Activated CD8-positive, alpha-beta memory T cell treated with anti-CD3 and anti-CD28 coated beads for 24 hours (primary cell): ENCODE results near the gene COL5A2.

Experiments
- DNase-seq: peaks from one replicate; pipeline ENCODE4 v3.0.0-alpha.2; 2020

COL5A2 gene

GRCh38 chr2:189179570-189179950 lies at the start of gene COL5A2:
COL5A2 (minus strand) TSS chr2:189179761; CDS start chr2:189179604, 157 bp downstream.
- no peak for DNase-seq

- DNase-seq = no peak
These were observed 46.5 kb upstream of the COL5A2 start for GRCh38 chr2:189226017-189226416.

- no peak for DNase-seq
These were observed 45.5 kb upstream of the COL5A2 start for GRCh38 chr2:189225032-189225431.

GRCh38 chr2:189222468-189223105 lies 43.0 kb upstream of the COL5A2 start:
- no peak for DNase-seq

GRCh38 chr2:189221811-189222467 lies 42.4 kb upstream of the COL5A2 start:
- DNase-seq = no peak

GRCh38 chr2:189218236-189218635 lies 38.7 kb upstream of the COL5A2 start:
- no peak for DNase-seq

- DNase-seq = no peak
These were observed 38.0 kb upstream of the COL5A2 start for GRCh38 chr2:189217541-189217940.

GRCh38 chr2:189217051-189217450 lies 37.5 kb upstream of the COL5A2 start:
- DNase-seq = no peak

GRCh38 chr2:189214484-189214883 lies 34.9 kb upstream of the COL5A2 start:
- no peak for DNase-seq

- DNase-seq = no peak
These were observed 33.7 kb upstream of the COL5A2 start for GRCh38 chr2:189213250-189213649.

GRCh38 chr2:189210250-189211087 lies 30.9 kb upstream of the COL5A2 start:
- no peak for DNase-seq

- no peak for DNase-seq
These were observed 28.7 kb upstream of the COL5A2 start for GRCh38 chr2:189208254-189208653.

GRCh38 chr2:189204322-189204941 lies 24.9 kb upstream of the COL5A2 start:
- no peak for DNase-seq

GRCh38 chr2:189203177-189203799 lies 23.7 kb upstream of the COL5A2 start:
- DNase-seq = no peak

- no peak for DNase-seq
These were observed 20.2 kb upstream of the COL5A2 start for GRCh38 chr2:189199797-189200196.

GRCh38 chr2:189192766-189193165 lies 13.2 kb upstream of the COL5A2 start:
- DNase-seq = no peak

- DNase-seq = no peak
These were observed 12.2 kb upstream of the COL5A2 start for GRCh38 chr2:189191766-189192165.

- no peak for DNase-seq
These were observed 11.1 kb upstream of the COL5A2 start for GRCh38 chr2:189190685-189191084.

- no peak for DNase-seq
These were observed 8.7 kb upstream of the COL5A2 start for GRCh38 chr2:189188115-189188805.

- no peak for DNase-seq
These were observed 3.6 kb upstream of the COL5A2 start for GRCh38 chr2:189183170-189183569.

GRCh38 chr2:189181706-189182105 lies 2.1 kb upstream of the COL5A2 start:
- no peak for DNase-seq
